BLaER1 (cell line): ENCODE measurements around the gene ERN1.
"Not testable (repeated sequence)": the region's sequence is repeated elsewhere in the genome, so short reads cannot be mapped to it uniquely, and the experiment has no call there.

Experiments used
- H3K27ac ChIP-seq: shearing (Covaris generic); formaldehyde crosslinking; 2 replicates; pipeline ENCODE4 v1.8.1; 2022
- H3K27me3 ChIP-seq: shearing (Covaris generic); formaldehyde crosslinking; 2 replicates; pipeline ENCODE4 v1.8.1; 2022
- H3K36me3 ChIP-seq: shearing (Covaris generic); formaldehyde crosslinking; 2 replicates; pipeline ENCODE4 v1.8.1; 2022
- H3K4me1 ChIP-seq: shearing (Covaris generic); formaldehyde crosslinking; 2 replicates; pipeline ENCODE4 v1.8.1; 2022
- H3K4me2 ChIP-seq: shearing (Covaris generic); formaldehyde crosslinking; 2 replicates; pipeline ENCODE4 v1.8.1; 2022
- H3K4me3 ChIP-seq: shearing (Covaris generic); formaldehyde crosslinking; 2 replicates; pipeline ENCODE4 v1.8.1; 2022
- H3K9ac ChIP-seq: shearing (Covaris generic); formaldehyde crosslinking; 2 replicates; pipeline ENCODE4 v1.8.1; 2022
- H3K9me3 ChIP-seq: shearing (Covaris generic); formaldehyde crosslinking; 2 replicates; pipeline ENCODE4 v1.8.1; 2022
- H4K20me1 ChIP-seq: shearing (Covaris generic); formaldehyde crosslinking; 2 replicates; pipeline ENCODE4 v1.8.1; 2022
- Cebpa-rat ChIP-seq: shearing (Covaris generic); IDR thresholded peaks from 2 replicates; pipeline ENCODE4 v1.8.1; 2022

The ERN1 gene

DNA sequence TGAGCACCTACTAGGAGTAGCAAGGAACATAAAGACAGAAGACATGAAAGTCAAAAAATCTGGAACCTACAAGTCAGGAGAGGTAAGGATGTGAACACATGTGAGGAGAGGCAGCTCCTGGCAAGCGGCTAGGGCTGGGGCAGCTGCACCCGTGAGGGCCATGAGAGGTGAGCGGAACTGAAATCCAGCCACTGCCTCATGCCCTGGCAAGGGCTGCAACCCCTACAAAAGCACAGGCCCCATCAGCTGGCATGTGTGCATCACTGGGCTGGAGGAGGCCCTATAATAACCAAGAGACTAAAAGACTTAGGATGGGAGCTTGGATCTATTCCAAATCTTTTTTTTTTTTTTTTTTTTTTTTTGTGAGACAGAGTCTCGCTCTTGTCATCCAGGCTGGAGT lies 40.3 kb upstream of the ERN1 start:
- no peaks in the 10 kb centered on the region for H3K4me1 ChIP-seq
- H3K36me3 ChIP-seq = peaks cover 59% of the 10 kb centered on the region
- H3K4me2 ChIP-seq = no peak overlapping the region
- no peaks in the 10 kb centered on the region for H3K27me3 ChIP-seq
- no peaks in the 10 kb centered on the region for H3K9me3 ChIP-seq
- H3K4me3 ChIP-seq = no peak overlapping the region
- no peak for TF ChIP-seq Cebpa-rat
- no peaks in the 10 kb centered on the region for H4K20me1 ChIP-seq
- no peak overlapping the region for H3K27ac ChIP-seq
- no peak overlapping the region for H3K9ac ChIP-seq

DNA sequence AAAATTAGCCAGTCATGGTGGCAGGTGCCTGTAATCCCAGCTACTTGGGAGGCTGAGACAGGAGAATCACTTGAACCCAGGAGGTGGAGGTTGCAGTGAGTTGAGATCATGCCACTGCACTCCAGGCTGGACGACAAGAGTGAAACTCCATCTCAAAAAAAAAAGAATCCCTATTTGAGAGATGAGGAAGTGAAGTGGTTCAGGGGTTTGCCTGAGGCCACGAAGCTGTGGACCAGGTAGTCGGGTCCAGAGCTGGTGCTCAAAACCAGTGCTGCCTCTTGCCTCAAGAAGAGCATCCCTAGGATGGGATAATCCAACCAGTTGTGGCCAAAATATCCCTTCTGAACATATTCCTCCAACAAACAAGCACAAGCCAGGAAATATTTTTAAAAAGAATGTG lies 37.7 kb upstream of the ERN1 start:
- not testable (repeated sequence) for H3K27me3 ChIP-seq, H4K20me1 ChIP-seq, H3K4me2 ChIP-seq, H3K4me3 ChIP-seq, H3K9ac ChIP-seq, H3K9me3 ChIP-seq, H3K27ac ChIP-seq, H3K4me1 ChIP-seq
- peaks cover 60% of the 10 kb centered on the region for H3K36me3 ChIP-seq

DNA sequence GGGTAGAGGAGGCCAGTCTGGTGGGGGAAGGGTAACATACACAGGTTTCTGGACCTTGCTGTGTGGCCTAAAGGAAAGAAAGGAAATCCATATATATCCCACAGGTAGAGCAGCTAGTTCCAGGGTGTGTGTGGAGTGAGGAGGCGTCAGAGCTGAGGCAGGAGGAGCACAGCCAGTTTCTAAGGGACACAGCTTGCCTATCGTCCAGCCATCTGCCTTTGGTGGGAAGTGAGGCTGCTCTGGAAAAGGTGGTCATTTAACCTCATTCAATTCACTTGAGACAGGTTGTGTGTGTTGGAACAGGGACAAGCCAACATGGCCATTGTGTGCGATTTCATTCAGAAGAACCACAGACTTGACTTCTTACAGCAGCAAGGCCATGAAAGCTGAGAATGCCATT lies 36.9 kb upstream of the ERN1 start:
- no peak overlapping the region for H3K4me3 ChIP-seq
- H3K9me3 ChIP-seq = no peaks in the 10 kb centered on the region
- no peak overlapping the region for H3K4me2 ChIP-seq
- no peaks in the 10 kb centered on the region for H3K4me1 ChIP-seq
- H4K20me1 ChIP-seq = no peaks in the 10 kb centered on the region
- H3K27ac ChIP-seq = no peak overlapping the region
- no peaks in the 10 kb centered on the region for H3K27me3 ChIP-seq
- no peak overlapping the region for H3K9ac ChIP-seq
- H3K36me3 ChIP-seq = peaks cover 58% of the 10 kb centered on the region
- TF ChIP-seq Cebpa-rat = no peak

DNA sequence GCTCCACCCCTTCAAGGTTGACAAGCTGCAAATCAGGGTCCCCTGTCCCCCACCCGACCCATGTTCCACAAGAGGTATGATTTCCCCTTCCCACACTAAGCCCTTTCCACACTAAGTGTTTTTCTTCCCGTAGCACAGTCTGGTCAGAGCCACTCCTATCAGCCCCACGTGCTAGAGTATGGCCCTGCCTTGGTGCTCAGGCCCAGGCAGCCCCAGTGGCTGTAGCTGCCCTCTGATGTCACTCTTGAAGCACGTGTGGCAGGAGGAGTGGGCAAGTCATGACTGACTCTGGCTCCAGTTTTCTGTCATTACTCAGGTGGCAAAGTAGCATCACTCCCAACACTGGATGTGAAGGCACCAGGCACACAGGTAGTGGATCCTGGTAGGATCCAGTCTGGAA lies 35.4 kb upstream of the ERN1 start:
- no peak overlapping the region for H3K27ac ChIP-seq
- H3K27me3 ChIP-seq = no peaks in the 10 kb centered on the region
- H3K9me3 ChIP-seq = no peaks in the 10 kb centered on the region
- TF ChIP-seq Cebpa-rat = no peak
- no peak overlapping the region for H3K4me3 ChIP-seq
- H3K9ac ChIP-seq = no peak overlapping the region
- no peaks in the 10 kb centered on the region for H3K4me1 ChIP-seq
- H3K36me3 ChIP-seq = peaks cover 44% of the 10 kb centered on the region
- H4K20me1 ChIP-seq = no peaks in the 10 kb centered on the region
- no peak overlapping the region for H3K4me2 ChIP-seq

DNA sequence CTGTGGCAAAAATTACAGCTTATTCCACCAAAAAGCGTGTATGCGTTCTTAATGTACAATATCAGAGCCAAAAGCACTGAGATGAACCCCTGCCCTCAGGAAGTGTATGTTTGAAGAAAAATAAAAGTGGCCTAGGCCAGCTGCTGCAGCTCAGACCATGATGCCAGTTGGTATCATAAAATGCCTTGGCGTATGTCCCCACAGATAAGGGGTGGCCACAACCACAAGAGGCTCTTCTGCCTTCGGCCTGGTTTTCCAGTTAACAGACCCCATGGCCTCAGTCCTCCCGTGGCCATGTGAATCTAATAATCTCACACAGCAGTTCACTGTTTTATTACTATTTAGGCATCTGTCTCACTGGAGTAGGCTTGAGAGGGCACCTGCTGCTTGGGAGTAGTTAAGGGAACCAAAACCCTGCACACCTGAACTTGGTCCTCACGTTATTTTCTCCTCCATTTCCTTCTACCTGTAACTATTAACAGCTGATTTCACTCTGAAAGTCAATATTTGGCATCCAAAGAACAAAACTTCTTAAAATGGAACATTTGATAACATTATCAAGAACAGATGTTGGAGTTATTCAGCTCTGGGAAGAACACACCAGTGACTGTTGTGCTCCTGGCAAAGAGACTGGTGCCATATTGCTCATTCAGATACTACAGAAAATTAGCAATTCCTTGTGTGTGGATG lies 34.8 kb upstream of the ERN1 start:
- H3K9ac ChIP-seq = no peak overlapping the region
- H3K4me1 ChIP-seq = no peaks in the 10 kb centered on the region
- H3K4me3 ChIP-seq = no peak overlapping the region
- no peaks in the 10 kb centered on the region for H3K9me3 ChIP-seq
- no peaks in the 10 kb centered on the region for H4K20me1 ChIP-seq
- no peak for TF ChIP-seq Cebpa-rat
- no peaks in the 10 kb centered on the region for H3K27me3 ChIP-seq
- H3K4me2 ChIP-seq = no peak overlapping the region
- no peak overlapping the region for H3K27ac ChIP-seq
- H3K36me3 ChIP-seq = peaks cover 40% of the 10 kb centered on the region

DNA sequence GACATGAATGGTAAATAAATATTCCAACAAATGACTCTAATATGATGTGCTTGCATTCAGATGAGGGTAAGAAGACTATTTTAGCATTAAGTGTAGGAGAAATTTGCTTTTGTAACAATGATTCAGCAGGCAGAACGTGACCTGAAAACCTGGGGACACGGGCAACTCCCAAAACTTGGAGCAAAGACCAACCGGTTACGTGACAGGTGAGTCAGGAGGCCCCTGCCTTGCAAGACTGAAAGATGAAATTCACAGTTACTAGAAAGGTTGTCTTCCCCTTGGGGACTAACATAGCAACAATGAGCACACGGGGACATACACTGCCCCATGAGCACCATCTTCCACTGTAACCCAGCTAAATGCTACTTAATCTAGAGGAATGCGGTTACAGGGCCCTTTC lies 33.5 kb upstream of the ERN1 start:
- H3K36me3 ChIP-seq = peaks cover 38% of the 10 kb centered on the region
- no peaks in the 10 kb centered on the region for H3K27me3 ChIP-seq
- TF ChIP-seq Cebpa-rat = no peak
- no peaks in the 10 kb centered on the region for H4K20me1 ChIP-seq
- no peak overlapping the region for H3K27ac ChIP-seq
- no peak overlapping the region for H3K9ac ChIP-seq
- no peak overlapping the region for H3K4me2 ChIP-seq
- no peaks in the 10 kb centered on the region for H3K4me1 ChIP-seq
- H3K9me3 ChIP-seq = no peaks in the 10 kb centered on the region
- no peak overlapping the region for H3K4me3 ChIP-seq

DNA sequence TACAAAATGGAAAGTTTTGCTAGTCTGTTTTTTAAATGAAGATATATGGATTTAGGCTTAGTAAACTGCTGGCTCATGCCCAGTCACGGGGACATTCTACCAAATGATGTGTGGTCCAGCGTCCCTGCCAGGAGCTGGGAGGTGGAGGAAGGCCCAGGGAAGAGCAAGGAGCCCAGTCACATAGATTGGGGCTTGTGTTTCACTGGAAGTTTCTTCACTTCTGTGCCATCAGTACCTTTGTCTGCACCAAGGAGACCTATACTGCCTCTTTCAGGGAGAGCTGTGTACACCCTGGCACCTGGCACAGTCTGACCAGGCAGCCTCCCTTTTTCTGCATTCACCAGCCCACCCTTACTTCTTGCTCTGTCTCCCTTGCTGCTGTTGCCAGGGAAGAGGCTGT lies 32.6 kb upstream of the ERN1 start:
- Histone ChIP-seq H3K4me2 (no peak overlapping the region), H4K20me1 (no peaks in the 10 kb centered on the region), H3K9me3 (no peaks in the 10 kb centered on the region), H3K27me3 (no peaks in the 10 kb centered on the region), H3K27ac (no peak overlapping the region), H3K4me3 (no peak overlapping the region), H3K36me3 (peaks cover 38% of the 10 kb centered on the region), H3K9ac (no peak overlapping the region), H3K4me1 (no peaks in the 10 kb centered on the region)
- no peak for TF ChIP-seq Cebpa-rat

DNA sequence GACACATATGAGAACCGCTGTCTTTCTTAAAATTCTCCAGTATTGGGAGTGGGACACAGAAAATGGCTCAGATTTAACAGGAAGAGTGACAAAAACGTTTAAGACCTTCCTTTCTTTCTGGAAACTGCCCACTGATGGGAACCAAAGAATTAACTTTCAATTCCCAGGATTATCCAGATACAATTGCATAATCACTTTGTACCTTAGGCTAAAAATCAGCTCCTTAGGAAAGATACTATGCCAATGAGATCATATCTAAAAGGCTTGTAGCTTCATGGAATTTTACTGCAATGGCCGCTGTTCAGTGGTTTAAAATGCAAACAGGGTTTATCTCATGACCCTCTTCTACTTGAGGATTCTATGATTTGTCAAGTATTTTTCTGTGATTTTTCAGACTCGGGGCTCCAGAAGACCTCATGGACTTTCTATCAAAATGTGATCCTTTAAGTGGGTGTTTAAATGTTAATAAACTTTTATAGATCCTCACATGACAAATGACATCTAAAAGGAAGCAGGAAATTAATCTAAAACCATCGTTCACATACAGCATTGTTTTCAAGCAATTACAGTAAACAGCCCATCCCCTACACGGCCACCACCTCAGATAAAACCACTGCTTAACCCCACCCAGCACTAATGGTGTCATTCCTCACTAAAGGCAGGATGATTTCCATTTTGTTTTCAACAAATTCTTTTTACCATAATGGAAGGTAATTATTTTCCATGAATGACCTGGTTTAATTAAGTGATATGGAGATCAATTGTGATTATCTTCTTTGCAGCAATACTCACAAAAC lies 31.6 kb upstream of the ERN1 start:
- Histone ChIP-seq H3K36me3 (peaks cover 37% of the 10 kb centered on the region), H3K27me3 (no peaks in the 10 kb centered on the region), H3K4me3 (no peak overlapping the region), H3K4me2 (no peak overlapping the region), H4K20me1 (no peaks in the 10 kb centered on the region), H3K4me1 (no peaks in the 10 kb centered on the region), H3K9me3 (no peaks in the 10 kb centered on the region), H3K9ac (no peak overlapping the region), H3K27ac (no peak overlapping the region)
- TF ChIP-seq Cebpa-rat = no peak

DNA sequence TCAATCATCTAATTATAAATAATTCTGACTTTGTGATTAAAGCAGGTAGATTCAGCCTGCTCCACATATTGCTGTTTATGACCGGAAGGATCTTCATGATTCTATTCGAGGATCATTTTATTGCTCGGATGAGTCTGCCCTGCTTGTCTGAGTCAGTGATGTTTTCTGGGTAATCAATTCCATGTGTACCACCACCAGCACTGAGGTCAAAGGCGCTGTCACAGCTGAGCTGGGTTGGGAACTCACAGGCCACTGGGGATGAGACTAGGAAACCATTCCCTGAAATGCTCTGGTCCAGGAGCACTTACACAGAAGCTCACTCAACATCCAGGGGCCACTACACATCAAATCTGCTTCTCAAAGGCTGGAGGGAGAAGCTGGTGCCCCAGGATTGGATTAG lies 30.4 kb upstream of the ERN1 start:
- H3K9me3 ChIP-seq = no peaks in the 10 kb centered on the region
- H3K9ac ChIP-seq = no peak overlapping the region
- no peak for TF ChIP-seq Cebpa-rat
- no peak overlapping the region for H3K27ac ChIP-seq
- no peaks in the 10 kb centered on the region for H4K20me1 ChIP-seq
- no peak overlapping the region for H3K4me3 ChIP-seq
- H3K36me3 ChIP-seq = peaks cover 27% of the 10 kb centered on the region
- no peak overlapping the region for H3K4me2 ChIP-seq
- H3K27me3 ChIP-seq = no peaks in the 10 kb centered on the region
- H3K4me1 ChIP-seq = peaks cover 8% of the 10 kb centered on the region; the same call in 1 of the 2 replicates

DNA sequence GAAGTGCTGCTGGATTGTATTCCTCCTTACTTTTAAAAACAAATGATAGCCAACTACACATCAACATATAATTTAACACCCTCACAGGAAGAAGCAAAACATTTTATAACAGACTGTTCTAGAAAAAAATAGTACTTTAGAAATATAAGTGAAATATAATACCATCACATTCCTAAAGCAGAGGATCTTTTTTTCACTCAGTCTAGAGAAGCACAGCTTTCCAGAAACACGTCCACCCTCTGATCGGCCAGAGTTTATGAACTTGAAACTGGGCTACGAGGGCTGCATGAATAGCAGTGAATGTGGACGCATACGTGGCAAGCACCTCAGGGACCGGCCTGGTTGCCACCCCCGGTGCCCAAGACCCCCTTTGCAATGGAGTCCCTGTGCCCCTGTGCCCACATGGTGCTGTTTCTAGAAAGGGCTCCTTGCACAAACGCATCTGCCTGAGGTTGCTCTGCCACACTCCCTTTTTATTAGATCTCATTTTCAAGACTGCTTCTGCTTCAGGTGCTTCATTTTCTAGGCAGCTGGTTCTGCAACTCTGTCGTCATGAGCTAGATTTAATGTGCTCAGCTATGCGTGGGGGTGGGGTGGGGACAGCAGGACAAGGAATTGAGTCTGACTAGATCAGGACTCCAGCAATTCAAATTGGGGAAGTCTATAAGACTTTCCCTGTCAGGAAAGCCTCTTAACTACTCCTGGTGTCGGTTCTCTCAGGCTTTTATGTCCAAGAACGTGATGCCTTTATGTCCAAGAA lies 29.1 kb upstream of the ERN1 start:
- no peak overlapping the region for H3K27ac ChIP-seq
- H3K4me2 ChIP-seq = no peak overlapping the region
- TF ChIP-seq Cebpa-rat = no peak
- H3K9me3 ChIP-seq = no peaks in the 10 kb centered on the region
- no peak overlapping the region for H3K4me3 ChIP-seq
- H3K9ac ChIP-seq = no peak overlapping the region
- H3K4me1 ChIP-seq = peaks cover 21% of the 10 kb centered on the region
- H3K36me3 ChIP-seq = peaks cover 14% of the 10 kb centered on the region; the same call in 1 of the 2 replicates
- no peaks in the 10 kb centered on the region for H4K20me1 ChIP-seq
- H3K27me3 ChIP-seq = no peaks in the 10 kb centered on the region
